Neural cell (in vitro differentiated cells): ENCODE results near the gene PAPOLA. TPM values are rescaled to one million over a fixed set of nuclear protein-coding genes. Genes with fewer than 3 reads are reported as not detected.

ENCODE experiments used
- H2AFZ ChIP-seq: fragments of 200-600, 300-800 bp; sonication (generic), shearing (Covaris generic); 2 replicates; pipeline ENCODE4 v1.6.0; 2014; ENCODE audit warnings: low read depth, mild to moderate bottlenecking, antibody characterized with exemption, low read length, moderate library complexity
- H3F3A ChIP-seq: fragments of 200-600 bp; shearing (Covaris generic); 2 replicates; pipeline ENCODE4 v1.6.1; 2016; ENCODE audit warnings: mild to moderate bottlenecking, moderate library complexity, mixed read lengths, antibody characterized with exemption, low read length; ENCODE audit not compliant: insufficient read depth, poor library complexity, severe bottlenecking
- H3K27ac ChIP-seq: fragments of 200-600, 300-800 bp; sonication (generic), shearing (Covaris generic); 2 replicates; pipeline ENCODE4 v1.5.1; 2014; ENCODE audit warnings: mild to moderate bottlenecking, low read length, moderate library complexity
- H3K27me3 ChIP-seq: fragments of 300-800, 200-600 bp; sonication (generic), shearing (Covaris generic); 2 replicates; pipeline ENCODE4 v1.6.0; 2014; ENCODE audit warnings: mild to moderate bottlenecking, low read depth, low read length, moderate library complexity; ENCODE audit not compliant: insufficient read depth
- H3K36me3 ChIP-seq: fragments of 300-800, 200-600 bp; sonication (generic), shearing (Covaris generic); 2 replicates; pipeline ENCODE4 v1.5.1; 2014; ENCODE audit warnings: mild to moderate bottlenecking, antibody characterized with exemption, low read length, moderate library complexity; ENCODE audit not compliant: insufficient read depth
- H3K4me2 ChIP-seq: fragments of 300-800, 200-600 bp; sonication (generic), shearing (Covaris generic); 2 replicates; pipeline ENCODE4 v1.6.0; 2014; ENCODE audit warnings: mild to moderate bottlenecking, low read length
- H3K4me3 ChIP-seq: fragments of 300-800, 200-600 bp; sonication (generic), shearing (Covaris generic); 2 replicates; pipeline ENCODE4 v1.5.1; 2014; ENCODE audit warnings: mild to moderate bottlenecking, low read length, moderate library complexity
- H3K79me2 ChIP-seq: fragments of 200-600 bp; shearing (Covaris generic); replicated peaks from 2 replicates; pipeline ENCODE4 v1.6.0; 2014; ENCODE audit warnings: mild to moderate bottlenecking, low read length, moderate library complexity; ENCODE audit not compliant: insufficient read depth
- H3K9ac ChIP-seq: fragments of 300-800, 200-600 bp; sonication (generic), shearing (Covaris generic); 2 replicates; pipeline ENCODE4 v1.6.1; 2016; ENCODE audit warnings: mild to moderate bottlenecking, low read length, mixed read lengths
- H3K9me2 ChIP-seq: fragments of 200-600 bp; shearing (Covaris generic); 2 replicates; pipeline ENCODE4 v1.6.1; 2016; ENCODE audit warnings: mild to moderate bottlenecking, low read length, mixed read lengths; ENCODE audit not compliant: insufficient read depth
- H3K9me3 ChIP-seq: fragments of 200-600, 300-800 bp; sonication (generic), shearing (Covaris generic); 2 replicates; pipeline ENCODE4 v1.6.1; 2016; ENCODE audit warnings: mild to moderate bottlenecking, mixed run types, low read length, moderate library complexity, mixed read lengths
- H4K20me1 ChIP-seq: fragments of 200-600 bp; shearing (Covaris generic); 2 replicates; pipeline ENCODE4 v1.6.1; 2016; ENCODE audit warnings: mild to moderate bottlenecking, mixed run types; ENCODE audit not compliant: insufficient read depth
- CTCF ChIP-seq: fragments of 450-650 bp; IDR thresholded peaks from 2 replicates; pipeline ENCODE4 v1.5.1; 2014; ENCODE audit warnings: antibody characterized with exemption, mild to moderate bottlenecking, moderate library complexity; ENCODE audit not compliant: poor library complexity, severe bottlenecking
- POLR2AphosphoS5 ChIP-seq: IDR thresholded peaks from 2 replicates; pipeline ENCODE4 v1.6.1; 2012
- RAD21 ChIP-seq: fragments of 450-650 bp; conservative IDR thresholded peaks from 2 replicates; pipeline ENCODE4 v1.6.1; 2014; ENCODE audit warnings: antibody characterized with exemption, mild to moderate bottlenecking, moderate library complexity
- REST ChIP-seq: IDR thresholded peaks from 2 replicates; pipeline ENCODE4 v1.6.1; 2012; ENCODE audit warnings: borderline replicate concordance
- SMC3 ChIP-seq: fragments of 450-650 bp; conservative IDR thresholded peaks from 2 replicates; pipeline ENCODE4 v1.6.1; 2014; ENCODE audit warnings: antibody characterized with exemption, mild to moderate bottlenecking, moderate library complexity; ENCODE audit not compliant: poor library complexity
- TAF1 ChIP-seq: IDR thresholded peaks from 2 replicates; pipeline ENCODE4 v1.6.1; 2012; ENCODE audit warnings: low read depth
- polyA plus RNA-seq: library from polyadenylated mRNA; depleted of rRNA; stranded (reverse); fragments of >200 nt; gene quantifications from 2 replicates; pipeline ENCODE4 v1.2.3, GENCODE V29; 2014

The PAPOLA gene
- polyA plus RNA-seq, 1 donor from 2014 or later, result 150 TPM

GRCh38 chr14:96590190-96590864, 88.1 kb downstream of the PAPOLA start:
- Histone ChIP-seq H3K79me2 (no peaks in the 10 kb centered on the region), H3K27me3 (no peaks in the 10 kb centered on the region), H3K9ac (no peak overlapping the region), H3K4me2 (no peak overlapping the region), H3K9me2 (no peaks in the 10 kb centered on the region), H3K27ac (no peak overlapping the region), H3K36me3 (no peaks in the 10 kb centered on the region), H4K20me1 (no peaks in the 10 kb centered on the region), H3F3A (no peaks in the 10 kb centered on the region), H3K9me3 (no peaks in the 10 kb centered on the region), H3K4me3 (no peak overlapping the region), H2AFZ (no peak overlapping the region)
- TF ChIP-seq SMC3 (no peak), REST (no peak)

GRCh38 chr14:96592591-96593386, 90.6 kb downstream of the PAPOLA start:
- H4K20me1 ChIP-seq, result no peaks in the 10 kb centered on the region
- peak overlapping the region; percentile 33 for H3K4me3 ChIP-seq
- TF ChIP-seq POLR2AphosphoS5 (no peak), TAF1 (no peak), CTCF (no peak), RAD21 (no peak), REST (no peak)
- no peaks in the 10 kb centered on the region for H3K79me2 ChIP-seq
- H3K27me3 ChIP-seq, result no peaks in the 10 kb centered on the region
- H2AFZ ChIP-seq, result no peak overlapping the region
- no peaks in the 10 kb centered on the region for H3K9me2 ChIP-seq
- H3K9ac ChIP-seq, result no peak overlapping the region
- no peak overlapping the region for H3K27ac ChIP-seq
- no peaks in the 10 kb centered on the region for H3K9me3 ChIP-seq
- no peaks in the 10 kb centered on the region for H3F3A ChIP-seq
- no peak overlapping the region for H3K4me2 ChIP-seq
- no peaks in the 10 kb centered on the region for H3K36me3 ChIP-seq
